ENCODE measurements around the gene GPATCH2.

DNA sequence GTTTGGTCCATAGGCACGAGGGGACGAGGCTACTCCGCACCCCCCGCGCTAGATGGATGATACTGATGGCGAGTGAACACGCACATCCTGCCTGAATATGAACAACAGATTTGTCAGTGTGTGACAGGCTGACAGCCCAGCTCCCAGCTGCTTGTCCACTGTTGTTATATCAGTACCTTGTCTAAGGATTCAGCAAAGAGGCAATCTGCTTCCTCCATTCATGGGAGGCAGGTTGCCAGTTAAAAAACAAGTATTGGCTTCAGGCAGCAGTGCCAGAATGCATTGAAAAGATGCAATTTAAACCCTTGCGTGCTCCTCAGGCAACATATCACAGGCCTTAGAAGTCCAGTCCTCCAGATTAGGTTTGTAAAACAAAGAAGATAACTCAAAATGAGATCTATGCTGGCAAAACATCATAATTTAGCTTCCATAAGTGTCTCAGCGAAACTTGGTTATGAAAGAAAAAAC is 223.3 kb downstream of the GPATCH2 start:
- TF ChIP-seq, protein P1, sequence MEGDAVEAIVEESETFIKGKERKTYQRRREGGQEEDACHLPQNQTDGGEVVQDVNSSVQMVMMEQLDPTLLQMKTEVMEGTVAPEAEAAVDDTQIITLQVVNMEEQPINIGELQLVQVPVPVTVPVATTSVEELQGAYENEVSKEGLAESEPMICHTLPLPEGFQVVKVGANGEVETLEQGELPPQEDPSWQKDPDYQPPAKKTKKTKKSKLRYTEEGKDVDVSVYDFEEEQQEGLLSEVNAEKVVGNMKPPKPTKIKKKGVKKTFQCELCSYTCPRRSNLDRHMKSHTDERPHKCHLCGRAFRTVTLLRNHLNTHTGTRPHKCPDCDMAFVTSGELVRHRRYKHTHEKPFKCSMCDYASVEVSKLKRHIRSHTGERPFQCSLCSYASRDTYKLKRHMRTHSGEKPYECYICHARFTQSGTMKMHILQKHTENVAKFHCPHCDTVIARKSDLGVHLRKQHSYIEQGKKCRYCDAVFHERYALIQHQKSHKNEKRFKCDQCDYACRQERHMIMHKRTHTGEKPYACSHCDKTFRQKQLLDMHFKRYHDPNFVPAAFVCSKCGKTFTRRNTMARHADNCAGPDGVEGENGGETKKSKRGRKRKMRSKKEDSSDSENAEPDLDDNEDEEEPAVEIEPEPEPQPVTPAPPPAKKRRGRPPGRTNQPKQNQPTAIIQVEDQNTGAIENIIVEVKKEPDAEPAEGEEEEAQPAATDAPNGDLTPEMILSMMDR (IDR thresholded peaks at IDR 0.05), result no peak
- TF ChIP-seq POLR2AphosphoS5 (IDR thresholded peaks at IDR 0.05) (no peak), POLR2A (IDR thresholded peaks at IDR 0.05) (no peak), EP300 (IDR thresholded peaks at IDR 0.05; ENCODE audit: low read depth) (no peak)
